Suprapubic skin (tissue), 4 donors: ENCODE data around the gene KCTD10.

Experiments
- POLR2A ChIP-seq, 2 donors: fragments of 450-650 bp; IDR thresholded peaks; one replicate each; pipeline ENCODE4 v1.6.1; 2017; ENCODE audit warnings: antibody characterized with exemption in 2 of 2, mild to moderate bottlenecking in 2 of 2, moderate library complexity in 2 of 2
- POLR2AphosphoS5 ChIP-seq, 3 donors: sonication (generic); formaldehyde crosslinking; IDR thresholded peaks; one replicate each; pipeline ENCODE4 v1.6.1; 2017; ENCODE audit warnings: antibody characterized with exemption in 3 of 3
- TF ChIP-seq, protein P1 (sequence below), 2 donors: fragments of 200-600 bp in 1 of 2; fragments of 450-650 bp in 1 of 2; sonication (generic) in 1 of 2; IDR thresholded peaks; one replicate each; pipeline ENCODE4 v1.5.1; 2016 to 2019; ENCODE audit warnings: antibody characterized with exemption in 2 of 2, mild to moderate bottlenecking in 1 of 2, moderate library complexity in 1 of 2

DNA sequence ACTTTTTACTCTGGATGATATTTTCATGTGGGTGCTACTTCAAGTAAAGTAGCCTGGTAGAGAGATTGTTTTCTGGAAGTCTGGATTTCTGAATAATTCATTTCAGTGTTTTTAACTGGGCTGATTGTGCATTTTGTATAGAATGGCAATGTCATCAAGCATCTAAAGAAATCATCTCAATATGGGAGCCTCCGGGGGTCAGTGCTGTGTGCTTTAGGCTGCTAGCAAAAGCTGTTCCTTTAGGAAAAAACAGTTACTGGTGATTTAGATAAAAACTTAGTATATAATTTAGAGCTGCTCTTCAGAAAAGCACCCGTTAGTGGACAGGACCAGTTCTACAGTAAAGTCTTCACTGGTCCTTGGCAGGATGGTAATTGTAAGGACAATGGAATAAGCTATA lies 5.4 kb upstream of the KCTD10 start:
- TF ChIP-seq POLR2AphosphoS5 (IDR thresholded peaks at IDR 0.05): no peak
- no peak for TF ChIP-seq POLR2A (IDR thresholded peaks at IDR 0.05)
- TF ChIP-seq, protein P1, sequence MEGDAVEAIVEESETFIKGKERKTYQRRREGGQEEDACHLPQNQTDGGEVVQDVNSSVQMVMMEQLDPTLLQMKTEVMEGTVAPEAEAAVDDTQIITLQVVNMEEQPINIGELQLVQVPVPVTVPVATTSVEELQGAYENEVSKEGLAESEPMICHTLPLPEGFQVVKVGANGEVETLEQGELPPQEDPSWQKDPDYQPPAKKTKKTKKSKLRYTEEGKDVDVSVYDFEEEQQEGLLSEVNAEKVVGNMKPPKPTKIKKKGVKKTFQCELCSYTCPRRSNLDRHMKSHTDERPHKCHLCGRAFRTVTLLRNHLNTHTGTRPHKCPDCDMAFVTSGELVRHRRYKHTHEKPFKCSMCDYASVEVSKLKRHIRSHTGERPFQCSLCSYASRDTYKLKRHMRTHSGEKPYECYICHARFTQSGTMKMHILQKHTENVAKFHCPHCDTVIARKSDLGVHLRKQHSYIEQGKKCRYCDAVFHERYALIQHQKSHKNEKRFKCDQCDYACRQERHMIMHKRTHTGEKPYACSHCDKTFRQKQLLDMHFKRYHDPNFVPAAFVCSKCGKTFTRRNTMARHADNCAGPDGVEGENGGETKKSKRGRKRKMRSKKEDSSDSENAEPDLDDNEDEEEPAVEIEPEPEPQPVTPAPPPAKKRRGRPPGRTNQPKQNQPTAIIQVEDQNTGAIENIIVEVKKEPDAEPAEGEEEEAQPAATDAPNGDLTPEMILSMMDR (IDR thresholded peaks at IDR 0.05): no peak
